Measurements from ENCODE around the gene ATP9A.
"Not testable (repeated sequence)": the region's sequence is repeated elsewhere in the genome, so short reads cannot be mapped to it uniquely, and the experiment has no call there.

DNA sequence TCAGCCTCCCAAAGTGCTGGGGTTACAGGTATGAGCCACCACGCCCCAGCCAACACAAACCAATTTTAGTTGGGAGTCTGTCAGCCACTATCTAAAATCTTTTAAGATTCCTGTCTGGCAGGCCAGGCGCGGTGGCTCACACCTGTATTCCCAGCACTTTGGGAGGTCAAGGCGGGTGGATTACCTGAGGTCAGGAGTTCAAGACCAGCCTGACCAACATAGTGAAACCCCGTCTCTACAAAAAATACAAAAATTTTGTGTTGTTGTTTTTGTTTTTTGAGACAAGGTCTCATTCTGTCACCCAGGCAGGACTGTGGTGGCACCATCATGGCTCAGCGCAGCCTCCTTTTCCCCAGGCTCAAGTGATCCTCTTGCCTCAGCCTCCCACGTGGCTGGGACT lies 27.9 kb downstream of the ATP9A start:
- TF ChIP-seq EZH2 (IDR thresholded peaks at IDR 0.05); POLR2A (IDR thresholded peaks at IDR 0.05; ENCODE audit: borderline replicate concordance, extremely low read depth, insufficient read depth, insufficient read length); ATF3 (IDR thresholded peaks at IDR 0.05); SRF (IDR thresholded peaks at IDR 0.05; ENCODE audit: low read depth); EGR1 (IDR thresholded peaks at IDR 0.05; ENCODE audit: low read depth); CTCF (IDR thresholded peaks at IDR 0.05 in 2 of 3, conservative IDR thresholded peaks at IDR 0.05 in 1 of 3; ENCODE audit: borderline replicate concordance in 1 of 3, insufficient read depth in 1 of 3, low read depth in 2 of 3, low read length in 2 of 3); RAD21 (IDR thresholded peaks at IDR 0.05; ENCODE audit: low read depth); POLR2AphosphoS5 (IDR thresholded peaks at IDR 0.05; ENCODE audit: low read depth, low read length); ZNF274 (IDR thresholded peaks at IDR 0.05; ENCODE audit: low read depth, low read length); SP1 (IDR thresholded peaks at IDR 0.05; ENCODE audit: low read depth); CBX3 (IDR thresholded peaks at IDR 0.05; ENCODE audit: low read depth); ZBTB33 (IDR thresholded peaks at IDR 0.05; ENCODE audit: extremely low read depth, insufficient replicate concordance, low read length); EZH2phosphoT487 (IDR thresholded peaks at IDR 0.05; ENCODE audit: borderline replicate concordance): not testable (repeated sequence)

All from HCT116 (cell line).